Esophagus squamous epithelium (tissue), 4 donors: ENCODE data around the gene TSHZ2.

Source experiments
- POLR2A ChIP-seq, 4 donors: fragments of 450-650 bp; IDR thresholded peaks; one replicate each; pipeline ENCODE4 v1.6.1; 2017; ENCODE audit warnings: antibody characterized with exemption in 4 of 4, mild to moderate bottlenecking in 4 of 4, moderate library complexity in 3 of 4
- TF ChIP-seq, protein P1 (sequence below), 6 experiments: fragments of 450-650 bp in 4 of 6; fragments of 200-600 bp in 2 of 6; sonication (generic) in 2 of 6; IDR thresholded peaks; one replicate each; pipeline ENCODE4 v1.5.1; 2016 to 2019; ENCODE audit warnings: antibody characterized with exemption in 6 of 6, mild to moderate bottlenecking in 4 of 6, moderate library complexity in 4 of 6

DNA sequence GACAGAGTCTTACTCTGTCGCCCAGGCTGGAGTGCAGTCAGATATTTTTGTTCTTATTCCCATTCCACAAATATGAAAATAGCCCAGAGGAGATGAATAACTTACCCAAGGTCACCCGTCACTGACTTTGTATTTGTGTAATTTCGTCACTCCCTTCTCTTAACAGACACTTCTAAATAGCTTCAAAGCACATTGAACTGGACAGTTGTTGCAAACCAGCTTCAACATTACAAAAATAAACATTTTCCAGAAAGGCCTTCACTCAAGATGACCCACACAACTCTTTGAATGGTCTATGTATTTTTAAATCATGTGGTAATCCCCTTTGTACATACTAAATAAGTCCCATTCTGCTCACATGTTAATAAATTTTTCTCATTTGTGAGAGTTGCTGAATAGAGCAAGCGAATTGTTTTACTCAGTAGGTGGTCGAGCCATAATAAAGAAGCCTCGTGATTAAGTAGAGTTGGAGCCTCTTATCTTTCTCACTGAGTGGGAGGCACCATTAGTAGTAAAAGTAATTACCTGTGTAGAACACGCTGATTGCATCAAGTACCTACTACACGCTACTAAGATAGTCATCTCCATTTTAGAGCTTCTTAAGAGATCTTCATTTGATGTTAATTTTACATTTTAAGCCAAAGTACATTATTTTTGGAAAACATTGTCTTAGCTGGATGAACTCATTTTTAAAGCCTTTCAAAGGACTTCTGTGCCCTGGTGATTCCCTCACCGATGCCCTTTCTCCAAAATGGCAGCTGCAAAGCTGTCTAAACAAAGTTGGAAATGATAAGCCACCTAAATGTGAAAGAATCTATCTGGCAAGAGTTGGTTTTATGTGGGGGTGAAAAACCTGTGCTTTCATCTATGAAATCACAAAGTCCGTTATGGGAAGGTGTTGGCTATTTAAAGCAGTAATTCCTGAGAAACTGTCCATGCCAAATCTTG, 110.0 kb downstream of the TSHZ2 start:
- TF ChIP-seq POLR2A (IDR thresholded peaks at IDR 0.05) = no peak
- TF ChIP-seq, protein P1, sequence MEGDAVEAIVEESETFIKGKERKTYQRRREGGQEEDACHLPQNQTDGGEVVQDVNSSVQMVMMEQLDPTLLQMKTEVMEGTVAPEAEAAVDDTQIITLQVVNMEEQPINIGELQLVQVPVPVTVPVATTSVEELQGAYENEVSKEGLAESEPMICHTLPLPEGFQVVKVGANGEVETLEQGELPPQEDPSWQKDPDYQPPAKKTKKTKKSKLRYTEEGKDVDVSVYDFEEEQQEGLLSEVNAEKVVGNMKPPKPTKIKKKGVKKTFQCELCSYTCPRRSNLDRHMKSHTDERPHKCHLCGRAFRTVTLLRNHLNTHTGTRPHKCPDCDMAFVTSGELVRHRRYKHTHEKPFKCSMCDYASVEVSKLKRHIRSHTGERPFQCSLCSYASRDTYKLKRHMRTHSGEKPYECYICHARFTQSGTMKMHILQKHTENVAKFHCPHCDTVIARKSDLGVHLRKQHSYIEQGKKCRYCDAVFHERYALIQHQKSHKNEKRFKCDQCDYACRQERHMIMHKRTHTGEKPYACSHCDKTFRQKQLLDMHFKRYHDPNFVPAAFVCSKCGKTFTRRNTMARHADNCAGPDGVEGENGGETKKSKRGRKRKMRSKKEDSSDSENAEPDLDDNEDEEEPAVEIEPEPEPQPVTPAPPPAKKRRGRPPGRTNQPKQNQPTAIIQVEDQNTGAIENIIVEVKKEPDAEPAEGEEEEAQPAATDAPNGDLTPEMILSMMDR (IDR thresholded peaks at IDR 0.05) = no peak
